Activated naive CD4-positive, alpha-beta T cell treated with anti-CD3 and anti-CD28 coated beads, Interleukin-2, amount 10 ng/mL, durations not matched to agents 7 days and 5 days (primary cell): ENCODE measurements around the gene PHYKPL.

ENCODE experiments used
- CTCF ChIA-PET: fragments of 350-600 bp; sonication (Branson Sonifier 250); formaldehyde crosslinking; loops from one replicate; lab custom pipeline; 2021; ENCODE audit warnings: antibody characterized with exemption; lab: Charles Lee
- DNase-seq: peaks from one replicate; pipeline ENCODE4 v3.0.0-alpha.2; 2020
- H3K27ac Mint-ChIP-seq: one replicate; pipeline ENCODE4 v1.8.0; 2021; ENCODE audit warnings: mild to moderate bottlenecking, moderate library complexity, mixed read lengths
- H3K27me3 Mint-ChIP-seq: one replicate; pipeline ENCODE4 v1.8.0; 2021; ENCODE audit warnings: mild to moderate bottlenecking, mixed read lengths
- H3K36me3 Mint-ChIP-seq: one replicate; pipeline ENCODE4 v1.8.0; 2021; ENCODE audit warnings: mixed read lengths
- H3K4me1 Mint-ChIP-seq: one replicate; pipeline ENCODE4 v1.8.0; 2021; ENCODE audit warnings: mixed read lengths
- H3K4me3 Mint-ChIP-seq: one replicate; pipeline ENCODE4 v1.8.0; 2021; ENCODE audit warnings: mild to moderate bottlenecking, moderate library complexity, mixed read lengths
- H3K9me3 Mint-ChIP-seq: one replicate; pipeline ENCODE4 v1.8.0; 2021; ENCODE audit warnings: mixed read lengths

Gene PHYKPL

DNA sequence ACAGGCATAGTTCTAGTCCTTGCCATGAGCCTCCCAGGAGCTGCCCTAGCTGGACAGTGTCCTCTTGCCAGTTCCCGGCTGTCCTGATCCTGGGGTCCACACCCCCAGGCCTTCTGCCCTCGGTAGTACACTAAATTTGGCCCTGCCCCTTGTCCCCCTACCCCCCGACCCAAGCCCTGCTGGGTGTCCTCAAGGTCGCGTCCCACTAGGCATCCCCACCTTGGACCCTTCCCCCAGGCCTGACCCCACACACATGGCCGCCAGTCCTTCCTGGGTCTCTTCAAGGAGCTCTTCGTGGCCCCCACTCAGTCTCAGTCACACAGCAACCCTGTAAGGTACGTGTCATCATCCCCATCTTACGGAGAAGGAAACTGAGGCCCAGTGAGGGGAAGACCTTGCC is 40.0 kb upstream of the PHYKPL start:
- no peak overlapping the region for H3K27ac Mint-ChIP-seq
- CTCF ChIA-PET, result no interaction called here
- no peaks in the 10 kb centered on the region for H3K4me1 Mint-ChIP-seq
- peaks cover 21% of the 10 kb centered on the region for H3K27me3 Mint-ChIP-seq
- H3K4me3 Mint-ChIP-seq, result no peak overlapping the region
- H3K36me3 Mint-ChIP-seq, result no peaks in the 10 kb centered on the region
- DNase-seq, result no peak
- H3K9me3 Mint-ChIP-seq, result peaks cover 4% of the 10 kb centered on the region

DNA sequence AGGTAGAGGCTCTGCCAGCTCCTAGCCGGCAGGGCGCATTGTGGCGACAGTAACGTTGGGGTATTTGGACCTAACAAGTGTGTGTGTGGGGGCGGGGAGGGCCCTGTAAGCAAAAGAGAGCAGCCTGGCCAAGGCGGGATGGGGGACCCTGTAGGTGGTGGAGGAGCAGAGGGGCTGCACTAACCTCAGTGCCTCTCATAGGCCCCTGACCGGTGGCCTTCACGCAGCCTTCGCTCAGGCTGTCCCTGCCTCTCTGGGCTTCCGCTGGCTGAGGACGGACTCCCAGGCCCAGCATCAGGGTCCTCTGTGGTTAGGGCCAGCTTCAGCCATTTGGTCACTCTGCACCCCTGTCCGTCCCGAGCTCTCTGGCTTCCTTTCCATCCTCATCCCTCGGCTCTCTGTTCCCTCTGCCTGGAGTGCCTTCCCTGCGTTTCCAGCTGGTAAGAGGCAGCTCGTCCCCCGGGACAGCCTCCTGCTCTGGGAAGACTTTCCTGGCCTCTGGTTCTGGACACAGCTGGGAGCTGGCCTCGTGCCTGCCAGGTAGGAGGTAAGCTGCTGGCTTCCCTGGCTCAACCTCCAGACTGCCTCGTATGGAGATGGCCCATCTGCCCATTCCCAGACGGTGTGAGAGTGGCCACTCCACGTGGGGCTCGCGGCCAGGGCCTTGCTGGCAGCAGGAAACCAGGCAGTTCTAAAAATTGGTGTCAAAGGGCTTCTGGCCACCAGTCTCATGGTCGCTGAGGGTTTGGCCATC is 39.3 kb upstream of the PHYKPL start:
- H3K4me1 Mint-ChIP-seq, result no peaks in the 10 kb centered on the region
- CTCF ChIA-PET, result interaction anchor here (0.6 to 1.6 kb wide), 2 partner anchors 9 to 46 kb away, joined by 3 to 11 read pairs; no protein-coding TSS in a partner anchor
- peaks cover 4% of the 10 kb centered on the region for H3K9me3 Mint-ChIP-seq
- DNase-seq, result no peak
- H3K27ac Mint-ChIP-seq, result no peak overlapping the region
- no peak overlapping the region for H3K4me3 Mint-ChIP-seq
- H3K36me3 Mint-ChIP-seq, result no peaks in the 10 kb centered on the region
- peaks cover 20% of the 10 kb centered on the region for H3K27me3 Mint-ChIP-seq

DNA sequence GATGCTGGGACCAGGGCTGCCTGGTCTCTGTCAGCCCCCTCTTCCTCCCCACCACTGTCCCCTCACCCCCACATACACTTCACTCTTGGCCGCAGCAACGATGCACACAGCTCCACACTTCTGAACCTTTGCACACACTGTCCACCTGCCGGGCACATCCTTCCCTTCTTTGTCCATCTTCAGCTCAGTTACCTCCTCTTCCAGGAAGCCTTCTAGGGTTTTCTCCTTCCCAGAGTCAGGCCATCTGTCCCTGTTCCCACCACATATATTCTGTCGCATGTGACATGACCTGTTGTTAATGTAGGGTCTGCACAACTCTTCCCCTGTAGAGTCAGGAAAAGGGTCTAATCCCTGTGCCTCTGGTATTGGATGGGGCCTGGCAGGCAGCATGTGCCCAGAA is 38.6 kb upstream of the PHYKPL start:
- Mint-ChIP-seq H3K4me3 (no peak overlapping the region), H3K36me3 (no peaks in the 10 kb centered on the region), H3K4me1 (no peaks in the 10 kb centered on the region), H3K27ac (no peak overlapping the region), H3K9me3 (peaks cover 4% of the 10 kb centered on the region), H3K27me3 (peaks cover 20% of the 10 kb centered on the region)
- CTCF ChIA-PET, result interaction anchor here (1.3 to 1.6 kb wide), 2 partner anchors 9 to 37 kb away, joined by 3 to 11 read pairs; no protein-coding TSS in a partner anchor
- no peak for DNase-seq

GRCh38 chr5:178269499-178269898 is 36.9 kb upstream of the PHYKPL start:
- Mint-ChIP-seq H3K27me3 (peaks cover 20% of the 10 kb centered on the region), H3K4me1 (no peaks in the 10 kb centered on the region), H3K27ac (no peak overlapping the region), H3K36me3 (no peaks in the 10 kb centered on the region), H3K9me3 (no peaks in the 10 kb centered on the region), H3K4me3 (no peak overlapping the region)
- CTCF ChIA-PET, result no interaction called here
- no peak for DNase-seq

GRCh38 chr5:178267876-178268275 is 35.3 kb upstream of the PHYKPL start:
- no peak for DNase-seq
- H3K4me1 Mint-ChIP-seq, result no peaks in the 10 kb centered on the region
- H3K27ac Mint-ChIP-seq, result no peak overlapping the region
- H3K4me3 Mint-ChIP-seq, result no peak overlapping the region
- CTCF ChIA-PET, result interaction anchor here (0.9 kb wide), 1 partner anchor 10 kb away, joined by 3 read pairs; no protein-coding TSS in a partner anchor
- peaks cover 16% of the 10 kb centered on the region for H3K27me3 Mint-ChIP-seq
- no peaks in the 10 kb centered on the region for H3K9me3 Mint-ChIP-seq
- no peaks in the 10 kb centered on the region for H3K36me3 Mint-ChIP-seq

DNA sequence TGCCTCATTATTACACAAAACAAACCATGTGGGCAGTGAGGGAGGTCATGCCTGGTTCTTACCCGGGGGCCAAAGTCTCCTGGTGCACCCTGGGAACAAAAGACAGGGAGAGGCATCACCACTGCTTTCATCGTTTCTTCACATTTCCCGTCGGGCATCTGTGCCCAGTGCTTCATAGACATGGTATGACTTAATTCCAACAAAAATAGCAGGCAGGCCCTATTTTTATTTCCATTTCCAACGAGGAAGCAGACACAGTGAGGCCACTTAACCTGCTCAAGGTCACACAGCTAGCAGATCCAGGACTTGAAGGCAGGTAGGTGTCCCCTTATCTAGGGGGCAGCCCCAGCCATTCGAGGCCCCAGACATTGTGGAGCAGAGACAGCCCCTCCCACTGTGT is 34.6 kb upstream of the PHYKPL start:
- Mint-ChIP-seq H3K27me3 (peaks cover 22% of the 10 kb centered on the region), H3K4me3 (no peak overlapping the region), H3K9me3 (no peaks in the 10 kb centered on the region), H3K27ac (no peak overlapping the region), H3K4me1 (no peaks in the 10 kb centered on the region), H3K36me3 (no peaks in the 10 kb centered on the region)
- no peak for DNase-seq
- CTCF ChIA-PET, result no interaction called here

GRCh38 chr5:178266581-178266980 is 34.0 kb upstream of the PHYKPL start:
- H3K36me3 Mint-ChIP-seq, result no peaks in the 10 kb centered on the region
- DNase-seq, result no peak
- H3K27me3 Mint-ChIP-seq, result peaks cover 22% of the 10 kb centered on the region
- H3K9me3 Mint-ChIP-seq, result no peaks in the 10 kb centered on the region
- H3K4me3 Mint-ChIP-seq, result no peak overlapping the region
- no peak overlapping the region for H3K27ac Mint-ChIP-seq
- no peaks in the 10 kb centered on the region for H3K4me1 Mint-ChIP-seq
- CTCF ChIA-PET, result interaction anchor here (0.9 kb wide), 1 partner anchor 12 kb away, joined by 3 read pairs; no protein-coding TSS in a partner anchor

DNA sequence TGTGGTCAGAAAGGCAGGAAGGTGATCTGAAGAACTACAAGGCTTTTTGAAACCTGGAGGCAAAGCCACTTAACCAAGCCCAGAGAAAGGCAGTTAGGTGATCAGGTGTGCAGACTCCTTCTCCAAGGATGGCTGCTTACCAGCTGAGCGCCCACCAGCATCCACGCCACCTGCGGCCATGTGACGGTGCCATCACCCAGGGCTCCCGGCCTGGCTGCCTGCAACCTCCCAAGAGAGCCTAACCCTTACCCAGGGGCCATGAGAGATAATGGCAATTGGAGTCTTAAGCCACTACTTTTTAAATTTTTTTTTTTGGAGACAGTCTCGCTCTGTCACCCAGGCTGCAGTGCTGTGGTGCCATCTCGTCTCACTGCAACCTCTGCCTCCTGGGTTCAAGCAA is 33.1 kb upstream of the PHYKPL start:
- peaks cover 22% of the 10 kb centered on the region for H3K27me3 Mint-ChIP-seq
- H3K4me1 Mint-ChIP-seq, result no peaks in the 10 kb centered on the region
- no peak overlapping the region for H3K4me3 Mint-ChIP-seq
- no peak overlapping the region for H3K27ac Mint-ChIP-seq
- CTCF ChIA-PET, result no interaction called here
- no peaks in the 10 kb centered on the region for H3K9me3 Mint-ChIP-seq
- no peak for DNase-seq
- no peaks in the 10 kb centered on the region for H3K36me3 Mint-ChIP-seq

- H3K27me3 Mint-ChIP-seq, result peaks cover 23% of the 10 kb centered on the region
- CTCF ChIA-PET, result no interaction called here
- no peak overlapping the region for H3K27ac Mint-ChIP-seq
- DNase-seq, result no peak
- H3K36me3 Mint-ChIP-seq, result no peaks in the 10 kb centered on the region
- no peak overlapping the region for H3K4me3 Mint-ChIP-seq
- peaks cover 2% of the 10 kb centered on the region for H3K4me1 Mint-ChIP-seq
- H3K9me3 Mint-ChIP-seq, result no peaks in the 10 kb centered on the region
Measured at GRCh38 chr5:178264044-178264443, 31.4 kb upstream of the PHYKPL start.

- H3K9me3 Mint-ChIP-seq, result no peaks in the 10 kb centered on the region
- no peak overlapping the region for H3K27ac Mint-ChIP-seq
- peaks cover 21% of the 10 kb centered on the region for H3K27me3 Mint-ChIP-seq
- no peak for DNase-seq
- H3K4me1 Mint-ChIP-seq, result peaks cover 2% of the 10 kb centered on the region
- H3K36me3 Mint-ChIP-seq, result no peaks in the 10 kb centered on the region
- H3K4me3 Mint-ChIP-seq, result no peak overlapping the region
- CTCF ChIA-PET, result interaction anchor here (1.2 kb wide), 1 partner anchor 19 kb away, joined by 5 read pairs; no protein-coding TSS in a partner anchor
Measured at GRCh38 chr5:178261666-178262600, 29.3 kb upstream of the PHYKPL start.

- DNase-seq, result no peak
- Mint-ChIP-seq H3K4me1 (peaks cover 2% of the 10 kb centered on the region), H3K27ac (no peak overlapping the region), H3K9me3 (no peaks in the 10 kb centered on the region), H3K4me3 (no peak overlapping the region), H3K36me3 (no peaks in the 10 kb centered on the region), H3K27me3 (peaks cover 22% of the 10 kb centered on the region)
- CTCF ChIA-PET, result interaction anchor here (0.6 kb wide), 1 partner anchor 1066 kb away, joined by 3 read pairs; no protein-coding TSS in a partner anchor
Measured at GRCh38 chr5:178259623-178260536, 27.3 kb upstream of the PHYKPL start.

GRCh38 chr5:178257650-178258049 is 25.0 kb upstream of the PHYKPL start:
- no peak for DNase-seq
- Mint-ChIP-seq H3K9me3 (no peaks in the 10 kb centered on the region), H3K4me1 (peaks cover 5% of the 10 kb centered on the region), H3K27me3 (peaks cover 19% of the 10 kb centered on the region), H3K4me3 (no peak overlapping the region), H3K27ac (no peak overlapping the region), H3K36me3 (no peaks in the 10 kb centered on the region)
- CTCF ChIA-PET, result interaction anchor here (1.0 kb wide), 1 partner anchor 1236 kb away, joined by 3 read pairs; no protein-coding TSS in a partner anchor

DNA sequence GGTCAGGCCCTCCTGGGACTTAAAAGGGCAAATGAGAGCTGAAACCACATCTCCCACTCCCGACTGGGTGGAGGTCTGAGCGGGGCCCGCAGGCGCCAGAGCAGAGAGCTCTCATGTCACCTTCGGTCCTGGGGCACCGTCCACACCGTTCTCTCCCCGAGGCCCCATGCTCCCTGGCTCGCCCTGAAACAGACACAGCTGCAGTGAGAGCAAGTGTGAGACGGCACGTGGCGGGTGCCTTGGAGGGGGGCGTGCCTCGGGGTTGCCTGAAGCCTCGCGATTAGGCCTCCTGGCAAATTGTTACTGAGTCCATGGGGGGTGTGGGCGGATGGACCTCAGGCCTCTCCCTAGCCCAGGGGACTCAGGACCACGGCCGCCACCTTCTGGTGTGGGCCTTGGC is 24.1 kb upstream of the PHYKPL start:
- CTCF ChIA-PET, result interaction anchor here (0.7 to 1.0 kb wide), 2 partner anchors 362 to 1237 kb away, joined by 3 read pairs; no protein-coding TSS in a partner anchor
- no peak for DNase-seq
- Mint-ChIP-seq H3K4me3 (no peak overlapping the region), H3K27me3 (peaks cover 15% of the 10 kb centered on the region), H3K4me1 (peaks cover 5% of the 10 kb centered on the region), H3K36me3 (no peaks in the 10 kb centered on the region), H3K9me3 (no peaks in the 10 kb centered on the region), H3K27ac (no peak overlapping the region)
